ENCODE data around the gene TM4SF1.

The TM4SF1 gene, protein sequence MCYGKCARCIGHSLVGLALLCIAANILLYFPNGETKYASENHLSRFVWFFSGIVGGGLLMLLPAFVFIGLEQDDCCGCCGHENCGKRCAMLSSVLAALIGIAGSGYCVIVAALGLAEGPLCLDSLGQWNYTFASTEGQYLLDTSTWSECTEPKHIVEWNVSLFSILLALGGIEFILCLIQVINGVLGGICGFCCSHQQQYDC

DNA sequence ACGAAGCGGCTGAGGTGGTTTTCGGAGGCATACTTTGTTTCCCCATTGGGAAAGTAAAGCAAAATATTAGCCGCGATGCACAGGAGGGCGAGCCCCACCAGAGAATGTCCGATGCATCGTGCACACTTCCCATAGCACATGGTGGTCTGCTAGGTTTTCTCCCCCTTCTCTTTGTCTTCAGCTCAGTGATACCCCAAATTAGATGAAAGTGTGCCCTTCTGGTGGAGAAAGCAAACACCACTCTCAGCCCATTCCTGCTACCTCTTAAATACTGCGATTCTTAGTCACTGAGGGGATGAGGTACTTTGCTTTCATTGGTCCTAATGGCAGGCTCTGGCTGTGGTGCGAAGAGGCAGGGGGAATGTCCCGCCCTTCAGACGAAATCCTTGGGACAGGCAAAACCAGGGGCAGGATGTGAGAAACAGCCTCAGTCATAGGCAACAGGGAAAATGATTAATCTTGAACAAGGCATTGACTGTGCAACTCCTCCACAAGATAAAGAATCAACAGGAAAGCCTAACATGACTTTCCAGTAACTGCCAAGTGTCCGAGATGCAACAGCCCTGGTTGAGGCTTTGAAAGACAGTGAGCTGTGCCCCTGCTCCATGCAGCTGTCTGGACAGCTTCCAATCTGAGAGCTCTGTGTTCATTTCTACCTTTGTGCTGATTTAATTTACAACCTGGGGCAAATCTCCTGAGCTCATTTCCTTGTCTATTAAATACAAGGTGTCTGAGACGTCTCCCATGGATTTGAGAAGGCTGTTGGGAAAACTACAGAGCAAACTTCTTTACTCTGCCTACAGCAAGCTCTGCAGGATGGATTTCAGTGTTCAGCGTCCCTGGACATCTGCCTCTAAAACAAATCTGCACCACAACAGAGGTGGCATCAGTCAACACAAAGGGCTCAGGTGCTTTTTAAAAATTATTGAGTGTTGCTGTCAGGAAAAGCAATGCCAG is at the start of gene TM4SF1:
Gene TM4SF1 (minus strand): TSS at position 242 of the 957 bp plus-strand sequence. CDS start 102 bp downstream, at position 140.
- DNase-seq (ENCODE audit: low spot score), result no peak

DNA sequence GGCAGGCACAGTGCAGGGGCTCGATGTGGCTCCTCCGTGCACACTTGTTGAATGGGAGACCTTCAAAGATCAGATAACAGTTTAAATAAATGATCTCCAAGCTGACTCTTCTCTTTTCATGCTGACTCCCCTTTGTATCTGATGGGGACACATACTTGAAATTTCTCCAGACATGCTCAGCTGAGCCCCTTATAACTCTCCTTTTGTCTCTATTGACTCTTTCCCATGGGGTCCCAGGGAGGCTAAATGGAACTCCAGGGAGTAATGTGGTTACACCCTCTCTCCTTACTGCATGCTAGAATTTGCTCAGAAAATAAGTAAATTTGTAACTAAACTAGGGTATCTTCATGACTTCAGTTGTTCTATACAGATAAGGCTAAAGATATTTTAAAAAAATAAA is 48.9 kb upstream of the TM4SF1 start:
- DNase-seq (ENCODE audit: low spot score), result no peak

DNA sequence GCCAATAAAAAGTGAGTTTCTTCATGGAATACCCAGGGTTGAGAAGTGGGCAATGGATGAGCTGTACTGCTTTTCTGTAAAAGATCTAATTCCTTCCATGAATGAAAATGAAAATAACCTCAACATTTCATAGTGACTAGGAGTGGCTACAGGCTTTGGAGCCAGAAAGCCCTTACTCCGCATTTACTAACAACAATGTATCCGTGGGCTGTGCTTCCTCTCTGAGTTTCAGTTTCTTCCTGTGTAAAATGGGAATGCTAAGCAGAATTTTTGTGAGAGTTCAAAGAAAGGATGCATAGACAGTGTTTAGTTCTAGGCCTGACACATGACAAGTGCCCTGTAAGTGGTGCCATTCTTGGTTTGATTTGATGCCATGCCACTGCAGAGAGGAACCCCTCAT is 47.5 kb upstream of the TM4SF1 start:
- no peak for DNase-seq (ENCODE audit: low spot score)

DNA sequence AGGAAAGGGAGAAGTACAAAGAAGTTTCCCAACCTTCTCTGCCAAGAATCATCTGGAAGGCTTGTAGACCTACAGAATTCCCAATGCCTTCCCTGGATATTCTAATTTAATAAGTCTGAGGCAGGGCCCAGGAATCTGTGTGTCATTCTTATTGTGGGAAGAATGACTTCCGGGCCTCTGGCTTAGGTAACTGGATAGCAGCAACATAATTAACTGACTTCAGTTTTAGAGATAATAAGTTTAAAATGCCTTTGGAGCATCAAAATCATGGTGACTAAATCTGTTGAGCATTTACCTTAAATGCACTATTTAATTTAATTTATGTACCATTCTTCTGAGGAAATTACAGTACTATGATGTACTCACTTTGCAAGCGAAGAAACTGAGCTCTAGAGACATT is 44.3 kb upstream of the TM4SF1 start:
- DNase-seq (ENCODE audit: low spot score), result no peak

DNA sequence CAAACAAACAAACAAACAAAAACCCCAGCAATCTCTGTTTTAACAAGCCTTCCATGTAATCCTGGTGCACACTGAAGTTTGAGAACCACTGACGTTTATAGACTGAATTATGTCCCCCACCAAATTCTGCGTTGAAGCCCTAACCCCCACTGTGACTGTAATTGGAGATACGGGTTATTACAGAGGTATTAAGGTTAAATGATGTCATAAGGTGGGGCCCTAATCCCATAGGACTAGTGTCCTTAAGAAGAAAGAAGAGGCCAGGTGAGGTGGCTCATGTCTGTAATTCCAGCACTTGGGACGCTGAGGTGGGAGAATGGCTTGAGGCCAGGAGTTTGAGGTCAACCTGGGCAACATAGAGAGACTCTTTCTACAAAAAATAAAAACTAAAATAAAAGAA is 42.4 kb upstream of the TM4SF1 start:
- DNase-seq (ENCODE audit: low spot score), result no peak

DNA sequence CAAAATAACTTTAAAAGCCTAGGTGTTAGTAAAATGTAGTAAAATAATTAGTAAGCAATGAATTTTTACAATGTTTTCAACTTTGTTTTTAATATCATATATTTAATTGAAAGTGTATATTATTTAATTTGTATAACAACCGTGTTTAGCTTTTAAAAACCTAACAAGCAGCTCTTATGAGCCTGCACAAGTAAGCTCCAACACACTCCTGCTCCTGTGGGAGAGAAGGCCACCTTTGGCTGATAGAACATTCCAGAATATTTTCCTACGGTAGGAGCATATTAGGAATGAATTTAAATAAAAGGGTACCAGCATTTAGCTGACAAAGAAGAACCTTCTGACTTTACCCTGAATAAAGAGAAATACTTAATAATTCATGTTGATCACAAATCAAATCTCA is 40.3 kb upstream of the TM4SF1 start:
- DNase-seq (ENCODE audit: low spot score), result no peak

DNA sequence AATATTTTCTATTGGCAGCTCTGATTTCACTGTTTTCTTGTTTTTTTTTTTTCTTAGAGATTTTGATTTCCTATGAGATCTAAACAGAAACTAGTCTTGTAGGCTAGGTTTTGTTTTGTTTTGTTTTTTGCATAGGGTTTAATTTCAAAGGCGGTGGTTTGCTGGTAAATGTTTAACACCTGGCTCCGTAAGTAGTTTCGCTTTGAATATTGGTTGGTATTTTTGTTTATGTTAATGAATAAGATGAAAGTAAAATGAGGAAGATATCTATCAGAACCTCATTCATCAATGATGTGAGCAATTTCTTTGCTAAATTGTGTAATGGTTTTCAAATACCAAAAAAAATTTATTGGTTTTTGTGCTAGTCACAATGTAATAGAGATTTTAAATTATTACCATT is 39.7 kb upstream of the TM4SF1 start:
- DNase-seq (ENCODE audit: low spot score), result no peak

DNA sequence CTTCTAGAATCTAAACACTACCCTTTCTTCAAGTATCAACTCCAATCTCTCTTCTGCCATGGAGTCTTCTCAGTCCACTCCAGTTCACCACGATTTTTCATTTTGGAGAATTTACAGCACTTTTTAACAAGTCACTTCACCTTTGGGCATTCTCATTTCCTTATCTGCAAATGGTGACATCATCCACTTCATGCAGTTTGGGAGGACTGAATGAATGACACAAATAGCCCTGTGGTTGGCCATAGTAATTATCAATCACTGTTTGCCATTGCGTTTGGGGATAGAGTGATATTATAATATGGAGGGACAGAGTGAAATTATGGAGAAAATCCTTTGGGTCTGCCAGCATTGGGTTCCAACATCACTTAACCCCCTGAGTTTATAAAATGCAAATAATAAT is 38.0 kb upstream of the TM4SF1 start:
- no peak for DNase-seq (ENCODE audit: low spot score)

DNA sequence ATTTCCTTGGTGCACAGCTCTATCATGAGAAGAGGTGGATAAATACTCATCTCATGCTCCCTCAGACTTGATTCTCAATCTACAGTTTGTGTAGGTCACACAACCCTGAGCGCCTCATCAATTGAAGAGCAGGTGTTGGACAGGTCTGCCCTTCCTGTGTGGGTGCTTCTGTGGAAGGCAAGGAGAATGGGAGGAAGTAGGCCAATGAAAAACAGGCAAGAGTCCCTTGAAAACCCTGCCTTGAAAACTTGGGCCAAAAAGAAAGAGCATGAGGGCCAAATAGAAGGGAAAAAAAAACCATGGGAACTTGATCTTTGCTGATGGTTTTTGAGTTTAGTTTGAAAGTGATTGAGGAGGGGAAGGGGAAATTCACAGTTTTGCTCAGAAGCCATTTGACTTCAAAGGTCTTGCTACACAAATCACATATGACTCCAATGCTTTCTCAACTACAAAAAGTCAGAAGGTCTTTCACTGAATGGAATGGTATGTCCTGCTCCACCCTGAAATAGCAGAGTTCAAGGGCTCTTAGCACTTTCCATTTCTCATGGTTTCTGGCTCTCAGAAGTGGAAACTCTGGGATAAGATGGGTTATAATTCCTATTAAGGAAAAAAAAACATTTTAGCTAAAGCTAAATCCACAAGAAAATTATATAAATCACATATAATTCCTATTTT is 37.2 kb upstream of the TM4SF1 start:
- no peak for DNase-seq (ENCODE audit: low spot score)

DNA sequence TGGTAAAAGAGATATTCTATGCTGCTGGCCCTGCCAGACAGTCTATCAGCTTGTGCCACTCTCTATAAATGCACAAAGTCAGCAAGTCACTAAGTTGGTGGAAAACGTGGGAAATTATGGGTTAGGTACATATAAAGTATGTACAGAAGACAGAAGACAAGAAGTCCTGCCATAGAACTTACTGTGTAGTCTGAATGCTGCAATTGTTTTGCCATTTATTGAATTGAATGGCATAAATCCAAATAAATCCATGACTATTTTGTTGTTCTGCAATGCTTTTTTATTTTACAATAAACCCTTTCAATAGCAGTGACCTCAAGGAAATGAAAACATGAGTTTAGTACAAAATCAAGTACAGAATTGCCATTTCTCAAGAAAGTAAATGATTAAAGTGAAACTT is 34.1 kb upstream of the TM4SF1 start:
- no peak for DNase-seq (ENCODE audit: low spot score)

DNA sequence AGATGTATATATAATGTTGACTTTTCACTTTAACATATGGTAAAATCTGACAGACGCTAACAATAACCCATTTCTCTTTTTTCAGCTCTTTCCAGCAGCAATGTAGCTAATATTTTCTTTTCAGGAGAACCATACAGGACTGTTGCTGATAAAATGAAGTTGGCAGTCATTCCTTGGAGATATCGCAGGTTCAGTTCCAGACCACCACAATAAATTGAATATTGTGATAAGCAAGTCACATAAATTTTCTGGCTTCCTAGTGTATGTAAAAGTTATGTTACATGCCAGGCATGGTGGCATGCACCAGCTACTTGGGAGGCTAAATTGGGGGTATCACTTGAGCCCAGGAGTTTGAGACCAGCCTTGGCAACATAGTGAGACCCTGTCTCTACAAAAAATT is 31.9 kb upstream of the TM4SF1 start:
- no peak for DNase-seq (ENCODE audit: low spot score)

DNA sequence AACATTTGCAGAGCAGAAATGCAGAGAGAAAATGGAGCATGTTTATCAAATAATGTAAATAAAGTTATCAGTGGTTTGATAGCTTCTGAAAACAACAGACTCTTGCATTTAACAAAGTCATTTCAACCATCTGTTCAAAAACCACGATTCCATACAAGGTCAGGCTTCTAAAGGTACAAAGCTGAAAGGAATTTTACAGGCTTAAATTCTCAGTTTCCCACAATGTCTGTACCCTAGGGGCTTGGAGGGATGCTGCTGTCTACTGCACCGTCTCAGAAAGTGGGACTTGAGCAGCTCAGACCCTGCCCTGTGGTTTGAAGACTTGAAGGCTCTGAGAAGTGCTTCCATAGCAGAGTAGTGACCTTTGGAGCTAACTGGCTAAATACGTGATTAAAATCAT is 30.4 kb upstream of the TM4SF1 start:
- no peak for DNase-seq (ENCODE audit: low spot score)

DNA sequence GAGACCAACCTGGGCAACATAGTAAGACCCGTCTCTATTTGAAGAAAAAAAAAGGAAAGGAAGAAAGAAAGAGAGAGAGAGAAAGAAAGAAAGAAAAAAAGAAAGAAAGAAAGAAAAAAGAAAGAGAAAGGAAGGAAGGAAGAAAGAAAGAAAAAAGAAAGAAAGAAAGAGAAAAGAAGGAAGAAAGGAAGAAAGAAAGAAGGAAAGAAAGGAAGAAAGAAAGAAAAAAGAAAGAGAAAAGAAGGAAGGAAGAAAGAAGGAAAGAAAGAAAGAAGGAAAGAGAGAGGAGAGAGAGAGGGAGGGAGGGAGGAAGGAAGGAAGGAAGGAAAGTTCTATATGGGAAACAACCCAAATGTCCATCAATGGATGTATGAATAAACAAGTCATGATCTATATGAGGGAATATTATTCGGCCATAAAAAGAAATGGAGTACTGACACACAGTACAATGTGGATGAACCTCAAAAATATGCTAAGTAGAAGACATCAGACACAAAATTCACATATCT is 28.8 kb upstream of the TM4SF1 start:
- DNase-seq (ENCODE audit: low spot score), result no peak

DNA sequence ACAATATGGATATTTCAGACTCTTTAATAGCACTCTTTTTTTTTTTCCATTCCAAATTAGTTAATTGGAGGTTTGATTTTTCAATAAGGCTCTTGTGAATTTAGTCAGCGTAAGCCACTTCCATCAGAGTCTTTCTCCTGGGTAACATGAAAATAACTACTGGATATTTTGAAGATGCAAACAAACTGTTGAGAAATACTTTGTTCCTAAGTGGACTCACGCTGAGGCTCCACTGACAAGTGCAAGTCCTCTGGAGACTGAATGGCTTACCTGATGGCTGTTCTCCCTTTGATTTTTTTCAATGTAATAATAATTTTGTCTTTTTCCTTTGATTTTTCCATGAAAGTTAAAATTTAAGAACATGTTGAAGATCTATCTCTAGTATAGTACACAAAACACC is 26.0 kb upstream of the TM4SF1 start:
- DNase-seq (ENCODE audit: low spot score), result no peak

DNA sequence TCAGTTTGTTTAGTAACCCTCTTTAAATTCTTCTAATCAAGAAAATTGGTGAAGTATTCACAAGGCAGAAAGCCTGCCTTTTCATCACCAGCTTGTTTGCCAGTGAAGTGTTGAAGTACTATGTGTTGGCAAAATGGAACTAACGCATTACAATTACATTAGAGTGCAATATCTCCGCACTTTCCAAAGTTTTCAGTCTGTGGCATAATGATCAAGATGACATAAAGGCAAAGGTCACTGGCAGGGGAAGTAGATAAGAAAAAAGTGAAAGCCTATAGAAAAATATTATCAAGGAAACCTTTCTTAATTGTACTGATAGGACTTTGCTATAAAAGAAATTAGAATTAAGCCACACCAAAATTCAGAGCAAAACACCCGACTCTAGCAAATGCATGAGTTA is 25.0 kb upstream of the TM4SF1 start:
- DNase-seq (ENCODE audit: low spot score), result no peak

DNA sequence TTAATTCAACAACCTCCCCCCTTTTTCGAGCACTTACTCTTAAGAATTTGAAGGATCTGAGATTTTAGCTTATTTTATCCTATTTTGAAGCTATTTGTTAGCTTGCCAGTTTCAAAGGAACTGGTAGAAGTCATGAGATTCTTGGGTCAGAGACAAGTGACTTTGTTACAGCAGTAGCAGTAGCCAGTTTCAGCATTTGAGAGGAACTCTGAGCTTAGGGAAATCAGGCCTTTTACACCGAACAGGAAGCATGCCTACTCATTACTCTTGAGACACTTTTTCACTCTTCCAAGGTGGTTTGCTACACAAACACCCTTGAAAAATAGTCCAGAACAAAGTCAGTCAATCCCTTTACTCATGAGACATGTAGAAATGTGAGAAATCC is 24.5 kb upstream of the TM4SF1 start:
- DNase-seq (ENCODE audit: low spot score), result no peak

DNA sequence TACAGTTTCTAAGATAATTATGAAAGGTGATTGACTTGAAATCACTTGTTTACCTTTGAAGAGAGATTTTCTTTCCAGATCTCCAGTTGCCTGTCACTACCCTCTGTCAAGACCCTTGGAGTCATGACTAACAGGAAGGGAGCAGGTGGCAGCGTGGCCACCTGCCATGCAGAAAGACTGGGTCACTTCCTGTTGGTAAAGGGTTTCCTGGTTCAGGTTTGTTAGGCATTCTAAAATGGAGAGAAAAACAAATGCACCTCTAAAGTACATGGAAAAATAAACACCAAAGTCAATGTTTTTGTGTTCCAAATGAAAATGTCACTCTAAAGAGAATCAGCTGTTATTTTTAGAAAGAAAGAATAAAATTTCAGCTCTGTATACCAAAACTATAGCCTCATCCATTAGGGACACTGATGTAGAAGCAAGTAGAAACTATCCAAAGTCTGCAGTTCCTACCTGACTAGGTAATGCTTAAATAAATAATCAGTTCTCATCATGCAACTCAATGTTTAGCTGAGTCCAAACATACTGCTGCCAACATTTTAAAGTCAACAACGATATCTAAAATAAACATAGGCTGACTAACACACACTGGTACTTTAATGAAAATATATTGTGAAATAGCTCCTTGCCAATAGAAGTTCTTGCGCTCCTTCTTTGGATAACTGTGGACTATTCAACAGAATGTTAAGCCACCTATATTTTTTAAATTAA is 23.9 kb upstream of the TM4SF1 start:
- DNase-seq (ENCODE audit: low spot score), result no peak

DNA sequence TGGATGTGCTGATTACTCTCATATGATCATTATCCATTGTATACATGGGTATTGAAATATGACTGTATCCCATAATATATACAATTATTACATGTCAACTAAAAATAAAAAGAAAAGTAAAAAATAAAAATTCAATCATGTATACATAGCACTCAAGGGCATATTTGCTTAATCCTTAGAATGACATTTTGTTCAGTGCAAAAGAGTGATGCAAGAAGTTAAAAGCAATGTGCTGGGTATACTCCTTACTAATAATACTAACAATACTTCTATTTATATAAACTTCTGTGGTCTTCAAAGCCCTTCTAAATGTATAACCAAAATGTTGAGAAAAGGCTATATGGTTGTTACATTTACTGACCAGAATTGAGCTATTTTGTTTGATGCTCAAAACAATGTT is 23.2 kb upstream of the TM4SF1 start:
- DNase-seq (ENCODE audit: low spot score), result no peak

DNA sequence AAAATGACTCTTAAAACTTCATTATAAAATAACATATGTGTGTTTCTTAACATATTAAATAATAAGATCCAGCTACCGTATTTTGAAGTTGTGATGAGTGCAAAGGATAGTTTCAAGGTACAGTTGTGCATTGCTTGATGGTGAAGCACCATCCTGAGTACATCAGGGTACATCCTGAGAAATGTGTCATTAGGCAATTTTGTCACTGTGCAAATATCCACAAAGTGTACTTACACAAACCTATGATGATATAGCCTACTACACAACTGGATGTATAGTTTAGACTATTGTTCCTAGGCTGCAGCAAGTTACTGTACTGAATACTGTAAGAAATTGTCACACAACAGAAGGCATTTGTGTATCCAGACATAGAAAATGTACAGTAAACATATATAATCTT is 20.8 kb upstream of the TM4SF1 start:
- no peak for DNase-seq (ENCODE audit: low spot score)

DNA sequence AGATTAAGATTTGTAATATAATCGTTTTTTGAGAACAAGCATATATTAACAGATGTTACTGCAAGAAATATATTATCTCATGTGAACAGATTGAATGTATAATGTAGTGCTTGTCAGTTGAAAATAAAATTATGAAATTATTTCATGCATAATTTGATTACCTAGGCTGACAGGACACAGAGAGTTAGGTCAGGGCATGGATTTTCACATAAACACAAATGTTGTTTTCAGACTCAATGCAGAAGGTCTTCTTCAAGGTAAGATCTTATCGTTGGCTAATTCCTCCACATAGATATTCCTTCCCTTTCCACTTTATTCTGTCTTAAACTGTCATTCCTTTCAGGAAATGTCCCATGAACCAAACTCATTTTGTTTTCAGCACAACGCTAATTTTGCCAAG is 20.1 kb upstream of the TM4SF1 start:
- no peak for DNase-seq (ENCODE audit: low spot score)

DNA sequence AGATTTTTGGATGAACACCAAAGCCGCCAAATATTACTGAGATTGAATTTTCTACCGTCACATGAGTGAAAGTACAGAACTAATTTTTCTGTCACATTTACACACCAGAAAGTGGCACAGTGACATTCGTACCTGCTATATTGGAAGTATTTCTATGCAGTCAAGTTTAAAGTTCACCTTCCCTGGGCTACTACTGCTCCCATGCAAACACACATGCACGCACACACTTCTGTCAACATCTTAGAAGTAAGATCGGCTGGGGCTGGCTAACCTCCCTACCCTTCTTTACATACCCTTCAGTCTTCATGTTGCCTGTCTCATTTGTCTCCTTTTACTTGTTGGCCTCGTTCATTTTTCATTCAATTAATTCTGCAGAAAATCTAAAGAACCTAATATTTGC is 19.0 kb upstream of the TM4SF1 start:
- no peak for DNase-seq (ENCODE audit: low spot score)
